ENCODE data around the gene CCSER1. TPM values are rescaled to one million over a fixed set of nuclear protein-coding genes. Genes with fewer than 3 reads are reported as not detected.

The CCSER1 gene
- total RNA-seq, 1 donor from 2014 or later, result 11.9 TPM

DNA sequence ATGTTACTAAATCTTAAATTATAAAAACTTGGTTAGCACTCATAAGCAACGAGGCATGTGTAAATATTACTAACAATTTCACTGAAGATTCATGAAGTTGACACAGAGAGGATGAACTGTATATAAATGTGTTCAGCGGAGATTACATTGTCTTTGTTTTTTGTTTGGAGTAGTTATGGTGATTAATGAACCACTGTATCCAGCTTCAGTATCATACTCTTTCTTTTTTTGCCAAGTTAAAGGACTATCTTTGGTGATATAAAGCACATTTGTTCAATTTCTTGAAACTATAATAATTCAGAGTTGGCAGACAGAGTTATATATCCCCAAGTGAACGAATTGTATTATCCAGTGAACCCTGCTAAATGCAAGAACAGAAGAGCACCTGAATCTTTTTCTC, 497.6 kb downstream of the CCSER1 start:
- no peaks in the 10 kb centered on the region for H3K4me1 Mint-ChIP-seq
- no peak overlapping the region for H3K27ac Mint-ChIP-seq (ENCODE audit: unreplicated experiment)
- no peaks in the 10 kb centered on the region for H3K36me3 Mint-ChIP-seq (ENCODE audit: low read depth)
- no peaks in the 10 kb centered on the region for H3K9me3 Mint-ChIP-seq
- H3K27me3 Mint-ChIP-seq (ENCODE audit: low read depth), result no peaks in the 10 kb centered on the region
- no peak overlapping the region for H3K4me3 Mint-ChIP-seq
- DNase-seq (ENCODE audit: low read depth, low spot score), result no peak
- TF ChIP-seq, protein P1, sequence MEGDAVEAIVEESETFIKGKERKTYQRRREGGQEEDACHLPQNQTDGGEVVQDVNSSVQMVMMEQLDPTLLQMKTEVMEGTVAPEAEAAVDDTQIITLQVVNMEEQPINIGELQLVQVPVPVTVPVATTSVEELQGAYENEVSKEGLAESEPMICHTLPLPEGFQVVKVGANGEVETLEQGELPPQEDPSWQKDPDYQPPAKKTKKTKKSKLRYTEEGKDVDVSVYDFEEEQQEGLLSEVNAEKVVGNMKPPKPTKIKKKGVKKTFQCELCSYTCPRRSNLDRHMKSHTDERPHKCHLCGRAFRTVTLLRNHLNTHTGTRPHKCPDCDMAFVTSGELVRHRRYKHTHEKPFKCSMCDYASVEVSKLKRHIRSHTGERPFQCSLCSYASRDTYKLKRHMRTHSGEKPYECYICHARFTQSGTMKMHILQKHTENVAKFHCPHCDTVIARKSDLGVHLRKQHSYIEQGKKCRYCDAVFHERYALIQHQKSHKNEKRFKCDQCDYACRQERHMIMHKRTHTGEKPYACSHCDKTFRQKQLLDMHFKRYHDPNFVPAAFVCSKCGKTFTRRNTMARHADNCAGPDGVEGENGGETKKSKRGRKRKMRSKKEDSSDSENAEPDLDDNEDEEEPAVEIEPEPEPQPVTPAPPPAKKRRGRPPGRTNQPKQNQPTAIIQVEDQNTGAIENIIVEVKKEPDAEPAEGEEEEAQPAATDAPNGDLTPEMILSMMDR (conservative IDR thresholded peaks at IDR 0.05), result no peak

DNA sequence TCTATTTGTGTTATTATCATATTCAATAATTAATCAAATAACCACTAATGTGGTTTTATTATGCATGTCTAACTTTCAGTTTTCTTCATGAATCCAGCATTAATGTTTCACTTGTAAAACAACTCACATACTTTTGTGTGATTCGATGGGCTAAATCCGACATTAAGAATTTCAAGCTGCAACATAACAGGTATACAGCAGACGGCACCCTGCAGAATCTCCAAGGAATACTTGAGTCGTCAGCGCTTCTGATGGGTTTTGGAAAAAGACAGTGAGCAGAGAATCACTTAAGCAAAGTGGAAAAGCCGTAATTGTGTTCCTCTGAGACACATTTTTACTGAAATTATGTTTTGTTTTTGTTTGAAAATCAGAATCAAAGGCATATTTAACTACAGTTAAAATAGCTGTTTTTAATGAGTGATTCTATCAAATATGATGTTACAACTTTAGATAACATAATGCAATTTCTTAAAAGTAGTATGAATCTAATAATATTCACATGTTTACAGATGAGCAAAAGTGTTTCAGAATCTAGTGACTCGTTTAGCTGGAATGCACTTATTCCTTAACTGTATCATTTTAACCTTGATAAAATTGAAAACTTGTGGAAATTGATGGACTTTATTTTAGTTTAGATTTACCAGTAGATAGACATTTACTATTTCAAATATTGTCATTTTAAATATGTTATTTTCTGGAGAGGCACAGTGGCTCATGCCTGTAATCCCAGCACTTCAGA, 514.8 kb downstream of the CCSER1 start:
- Mint-ChIP-seq H3K36me3 (ENCODE audit: low read depth) (no peaks in the 10 kb centered on the region), H3K4me1 (no peaks in the 10 kb centered on the region), H3K4me3 (no peak overlapping the region), H3K9me3 (no peaks in the 10 kb centered on the region), H3K27ac (ENCODE audit: unreplicated experiment) (no peak overlapping the region), H3K27me3 (ENCODE audit: low read depth) (no peaks in the 10 kb centered on the region)
- DNase-seq (ENCODE audit: low read depth, low spot score), result no peak
- TF ChIP-seq, protein P1 (conservative IDR thresholded peaks at IDR 0.05), result no peak

DNA sequence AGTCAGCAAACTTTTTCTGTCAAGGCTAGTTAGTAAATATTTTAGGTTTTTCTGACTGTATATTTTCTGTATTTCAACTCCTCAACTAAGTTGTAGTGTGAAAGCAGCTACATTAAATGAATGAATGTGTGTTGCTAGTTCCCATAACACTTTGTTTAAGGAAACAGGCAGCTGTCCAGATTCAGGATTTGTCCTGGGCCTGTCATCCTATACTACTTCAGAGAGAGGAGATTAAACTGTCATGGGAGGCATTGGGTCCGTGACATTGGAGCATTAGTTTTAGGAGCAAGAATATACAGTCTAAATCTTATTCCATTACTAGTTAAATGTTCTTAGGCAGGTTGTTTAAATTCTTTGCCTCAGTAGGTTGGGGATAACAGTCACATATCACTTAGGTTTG, 516.0 kb downstream of the CCSER1 start:
- Mint-ChIP-seq H3K4me3 (no peak overlapping the region), H3K4me1 (no peaks in the 10 kb centered on the region), H3K9me3 (no peaks in the 10 kb centered on the region), H3K36me3 (ENCODE audit: low read depth) (no peaks in the 10 kb centered on the region), H3K27me3 (ENCODE audit: low read depth) (no peaks in the 10 kb centered on the region), H3K27ac (ENCODE audit: unreplicated experiment) (no peak overlapping the region)
- no peak for DNase-seq (ENCODE audit: low read depth, low spot score)
- TF ChIP-seq, protein P1 (conservative IDR thresholded peaks at IDR 0.05), result no peak

DNA sequence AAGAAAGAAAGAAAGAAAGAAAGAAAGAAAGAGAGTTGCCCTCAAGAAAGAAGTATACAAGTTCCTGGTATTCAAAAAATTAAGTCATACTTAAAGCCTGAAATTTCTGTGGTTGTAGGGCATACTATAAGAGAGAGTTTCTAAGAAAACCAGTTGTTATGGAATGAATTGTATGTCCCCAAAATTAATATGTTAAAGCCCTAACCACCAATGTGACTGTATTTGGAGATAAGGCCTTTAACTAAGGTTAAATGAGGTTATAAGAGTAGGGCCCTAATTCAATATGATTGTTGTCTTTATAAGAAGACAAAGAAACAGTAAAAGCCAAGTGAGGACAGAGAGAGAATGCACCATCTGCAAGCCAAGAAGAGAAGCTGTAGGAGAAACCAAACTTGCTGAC, 521.1 kb downstream of the CCSER1 start:
- TF ChIP-seq, protein P1 (conservative IDR thresholded peaks at IDR 0.05), result no peak
- Mint-ChIP-seq H3K27ac (ENCODE audit: unreplicated experiment) (no peak overlapping the region), H3K36me3 (ENCODE audit: low read depth) (no peaks in the 10 kb centered on the region), H3K4me3 (no peak overlapping the region), H3K27me3 (ENCODE audit: low read depth) (no peaks in the 10 kb centered on the region), H3K9me3 (no peaks in the 10 kb centered on the region), H3K4me1 (no peaks in the 10 kb centered on the region)
- no peak for DNase-seq (ENCODE audit: low read depth, low spot score)

DNA sequence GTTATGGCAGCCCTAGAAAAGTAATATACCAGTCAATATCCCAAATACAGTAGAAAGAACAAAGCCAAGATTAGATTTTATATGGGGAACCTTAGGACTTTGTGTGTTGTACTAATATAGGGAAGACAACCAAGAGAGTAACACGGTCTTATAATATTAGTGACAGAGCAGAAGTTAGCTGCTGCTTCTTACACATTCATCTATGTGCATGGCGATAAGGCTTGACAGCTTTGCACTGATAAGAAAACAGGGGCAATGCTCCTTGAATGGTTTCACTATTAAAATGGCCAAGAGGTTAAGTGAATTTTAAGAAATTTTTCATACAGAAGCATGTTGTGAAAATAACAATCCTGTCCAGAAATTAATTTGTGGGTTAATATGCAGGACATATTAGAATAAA, 521.6 kb downstream of the CCSER1 start:
- H3K4me1 Mint-ChIP-seq, result no peaks in the 10 kb centered on the region
- no peaks in the 10 kb centered on the region for H3K9me3 Mint-ChIP-seq
- DNase-seq (ENCODE audit: low read depth, low spot score), result no peak
- TF ChIP-seq, protein P1 (conservative IDR thresholded peaks at IDR 0.05), result no peak
- H3K36me3 Mint-ChIP-seq (ENCODE audit: low read depth), result no peaks in the 10 kb centered on the region
- no peak overlapping the region for H3K4me3 Mint-ChIP-seq
- no peak overlapping the region for H3K27ac Mint-ChIP-seq (ENCODE audit: unreplicated experiment)
- no peaks in the 10 kb centered on the region for H3K27me3 Mint-ChIP-seq (ENCODE audit: low read depth)
